ENCODE results near the gene OGFOD1. TPM values are rescaled to one million over a fixed set of nuclear protein-coding genes. Genes with fewer than 3 reads are reported as not detected.

The OGFOD1 gene
- polyA plus RNA-seq, 1 donor = 37.6 TPM

DNA sequence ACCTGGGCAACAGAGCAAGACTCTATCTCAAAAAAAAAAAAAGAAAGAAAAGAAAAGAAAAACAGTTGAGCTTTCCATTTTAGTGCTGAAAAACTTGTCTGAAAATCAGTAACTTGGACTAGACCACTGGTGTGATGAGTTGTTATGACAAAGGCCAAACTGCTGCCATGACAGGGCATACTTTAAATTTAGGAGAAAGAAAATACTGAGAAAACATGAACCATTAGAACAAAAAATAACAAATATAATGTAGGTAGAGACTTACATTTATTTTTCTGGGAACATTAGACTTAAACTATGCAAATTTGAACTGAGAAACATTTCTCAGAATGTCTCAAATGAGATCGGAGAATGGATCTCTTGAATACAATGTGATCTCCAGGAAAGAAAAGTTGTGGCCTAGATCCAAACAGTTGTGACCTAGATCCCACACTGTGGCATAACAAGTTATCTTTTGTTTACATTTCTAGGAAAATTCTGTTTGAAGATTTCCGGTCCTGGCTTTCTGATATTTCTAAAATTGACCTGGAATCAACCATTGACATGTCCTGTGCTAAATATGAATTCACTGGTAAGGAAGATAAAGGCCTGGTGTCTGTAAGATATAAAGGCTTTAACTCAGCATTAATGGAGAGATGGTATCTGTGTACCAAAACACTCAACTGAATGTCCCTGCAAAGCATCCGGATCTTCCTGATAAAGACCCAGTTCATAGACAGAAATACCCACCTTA is 10.9 kb downstream of the OGFOD1 start:
- H3K36me3 ChIP-seq (ENCODE audit: control insufficient read depth, insufficient read depth, low read length) = peaks cover 49% of the 10 kb centered on the region
- H3K27me3 ChIP-seq (ENCODE audit: control insufficient read depth, insufficient read depth, low read length) = no peaks in the 10 kb centered on the region
- H3K4me3 ChIP-seq (ENCODE audit: low read length) = no peak overlapping the region
- 60% methylated on average over 1 of the region's 3 CpGs for WGBS (ENCODE audit: insufficient coverage, low lambda C conversion rate)
- H3K4me1 ChIP-seq (ENCODE audit: control insufficient read depth, insufficient read depth, low read length) = no peaks in the 10 kb centered on the region
- H3K27ac ChIP-seq (ENCODE audit: low read length) = no peak overlapping the region
- DNase-seq = no peak
- H3K9me3 ChIP-seq (ENCODE audit: control insufficient read depth, low read depth, low read length) = no peaks in the 10 kb centered on the region

DNA sequence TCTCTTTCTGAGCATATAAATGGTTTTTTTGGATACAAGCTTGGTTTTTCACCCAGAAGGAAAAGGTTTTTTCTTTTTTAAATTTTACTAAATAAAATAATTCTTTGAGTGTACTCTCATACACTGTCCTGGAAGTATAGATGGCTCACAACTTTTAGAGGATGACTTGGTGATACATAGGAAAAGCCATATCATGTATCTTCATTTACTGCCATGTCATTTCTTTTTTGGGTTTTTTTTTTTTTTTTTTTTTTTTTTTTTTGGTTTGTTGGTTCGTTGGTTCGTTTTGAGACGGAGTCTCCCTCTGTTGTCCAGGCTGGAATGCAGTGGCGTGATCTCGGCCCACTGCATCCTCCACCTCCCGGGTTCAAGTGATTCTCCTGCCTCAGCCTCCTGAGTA is 11.8 kb downstream of the OGFOD1 start:
- no peak for DNase-seq
- H3K36me3 ChIP-seq (ENCODE audit: control insufficient read depth, insufficient read depth, low read length) = peaks cover 53% of the 10 kb centered on the region
- WGBS (ENCODE audit: insufficient coverage, low lambda C conversion rate) = no CpG with 5 or more reads among the region's 6 CpGs

DNA sequence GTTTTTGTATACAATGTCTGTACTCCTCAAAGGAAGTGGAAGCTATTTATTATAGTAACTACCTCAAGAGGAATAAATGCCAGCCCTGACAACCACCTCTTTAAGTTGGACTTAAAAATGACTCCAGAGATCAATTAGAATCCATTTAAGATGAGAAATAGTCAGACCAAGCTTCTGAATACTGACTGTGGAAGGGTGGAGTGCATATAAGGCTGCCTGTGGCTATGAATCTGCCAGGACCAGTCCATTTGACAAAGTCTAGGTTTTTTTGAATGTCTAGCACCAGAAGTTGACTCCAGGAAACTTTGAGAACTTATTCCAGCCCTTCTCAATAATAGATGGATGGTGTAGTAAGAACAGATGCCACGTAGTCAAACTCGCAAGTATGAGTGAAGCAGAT is 15.0 kb downstream of the OGFOD1 start:
- WGBS (ENCODE audit: insufficient coverage, low lambda C conversion rate) = 100% methylated on average over 1 of the region's 2 CpGs
- Histone ChIP-seq H3K27ac (ENCODE audit: low read length) (no peak overlapping the region), H3K4me3 (ENCODE audit: low read length) (no peak overlapping the region), H3K9me3 (ENCODE audit: control insufficient read depth, low read depth, low read length) (no peaks in the 10 kb centered on the region), H3K27me3 (ENCODE audit: control insufficient read depth, insufficient read depth, low read length) (no peaks in the 10 kb centered on the region), H3K36me3 (ENCODE audit: control insufficient read depth, insufficient read depth, low read length) (peaks cover 64% of the 10 kb centered on the region), H3K4me1 (ENCODE audit: control insufficient read depth, insufficient read depth, low read length) (no peaks in the 10 kb centered on the region)
- no peak for DNase-seq

More for the DNA sequence above, 11.8 kb downstream of the OGFOD1 start:
- no peak overlapping the region for H3K4me3 ChIP-seq (ENCODE audit: low read length)
- no peaks in the 10 kb centered on the region for H3K4me1 ChIP-seq (ENCODE audit: control insufficient read depth, insufficient read depth, low read length)
- no peak overlapping the region for H3K27ac ChIP-seq (ENCODE audit: low read length)
- H3K9me3 ChIP-seq (ENCODE audit: control insufficient read depth, low read depth, low read length) = no peaks in the 10 kb centered on the region
- H3K27me3 ChIP-seq (ENCODE audit: control insufficient read depth, insufficient read depth, low read length) = no peaks in the 10 kb centered on the region

DNA sequence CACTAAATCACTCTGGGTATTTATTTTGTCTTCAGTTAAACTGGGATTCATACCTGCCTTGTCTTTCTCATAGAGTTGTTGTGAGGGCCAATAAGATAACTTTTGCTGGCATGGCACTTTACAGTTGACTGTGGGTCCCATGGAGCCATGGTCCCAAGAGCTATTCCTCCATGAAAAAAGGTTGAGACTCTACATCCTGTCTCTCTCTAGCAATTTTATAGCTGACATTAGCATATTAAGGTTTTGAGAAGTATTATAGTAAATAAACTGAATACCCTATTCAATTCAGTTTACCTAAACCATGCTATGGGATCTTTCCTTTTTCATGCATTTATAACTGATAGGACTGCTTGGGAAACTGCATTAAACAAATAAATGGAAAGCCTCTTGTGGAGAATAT is 17.4 kb downstream of the OGFOD1 start:
- Histone ChIP-seq H3K27ac (ENCODE audit: low read length) (no peak overlapping the region), H3K36me3 (ENCODE audit: control insufficient read depth, insufficient read depth, low read length) (peaks cover 75% of the 10 kb centered on the region), H3K4me3 (ENCODE audit: low read length) (no peak overlapping the region), H3K27me3 (ENCODE audit: control insufficient read depth, insufficient read depth, low read length) (no peaks in the 10 kb centered on the region), H3K9me3 (ENCODE audit: control insufficient read depth, low read depth, low read length) (no peaks in the 10 kb centered on the region), H3K4me1 (ENCODE audit: control insufficient read depth, insufficient read depth, low read length) (no peaks in the 10 kb centered on the region)
- no peak for DNase-seq

DNA sequence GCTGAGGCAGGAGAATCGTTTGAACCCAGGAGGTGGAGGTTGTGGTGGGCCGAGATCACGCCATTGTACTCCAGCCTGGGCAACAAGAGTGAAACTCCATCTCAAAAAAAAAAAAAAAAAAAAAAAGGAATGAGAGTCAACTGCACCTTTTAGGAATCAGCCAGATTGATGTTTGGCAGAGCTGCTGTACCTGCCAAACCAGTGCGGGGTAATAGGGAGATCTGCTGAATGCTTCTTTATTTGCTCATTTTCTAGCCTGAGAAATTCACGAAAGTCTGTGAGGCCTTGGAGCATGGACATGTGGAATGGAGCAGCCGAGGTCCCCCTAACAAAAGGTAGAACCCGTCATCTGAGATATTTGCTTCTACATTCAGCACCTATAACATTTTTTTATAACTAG is 18.4 kb downstream of the OGFOD1 start:
- Histone ChIP-seq H3K4me3 (ENCODE audit: low read length) (no peak overlapping the region), H3K36me3 (ENCODE audit: control insufficient read depth, insufficient read depth, low read length) (peaks cover 74% of the 10 kb centered on the region), H3K27me3 (ENCODE audit: control insufficient read depth, insufficient read depth, low read length) (no peaks in the 10 kb centered on the region), H3K9me3 (ENCODE audit: control insufficient read depth, low read depth, low read length) (no peaks in the 10 kb centered on the region), H3K27ac (ENCODE audit: low read length) (no peak overlapping the region), H3K4me1 (ENCODE audit: control insufficient read depth, insufficient read depth, low read length) (no peaks in the 10 kb centered on the region)
- no peak for DNase-seq
- no CpG with 5 or more reads among the region's 7 CpGs for WGBS (ENCODE audit: insufficient coverage, low lambda C conversion rate)

DNA sequence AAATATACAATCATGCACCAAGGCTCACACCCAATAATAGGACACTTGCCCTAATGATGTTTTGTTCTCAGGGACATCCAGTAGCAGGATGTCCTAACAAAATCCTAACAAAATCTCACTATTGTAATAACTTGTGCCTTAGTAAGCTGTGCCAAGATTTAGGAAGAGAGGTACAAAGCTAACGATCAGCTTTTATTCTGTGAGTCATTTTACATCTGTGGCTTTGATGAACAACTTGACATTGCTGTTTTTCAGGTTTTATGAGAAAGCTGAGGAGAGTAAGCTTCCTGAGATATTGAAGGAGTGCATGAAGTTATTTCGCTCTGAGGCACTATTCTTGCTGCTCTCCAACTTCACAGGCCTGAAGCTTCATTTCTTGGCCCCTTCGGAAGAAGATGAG is 18.9 kb downstream of the OGFOD1 start:
- H3K27me3 ChIP-seq (ENCODE audit: control insufficient read depth, insufficient read depth, low read length) = no peaks in the 10 kb centered on the region
- H3K27ac ChIP-seq (ENCODE audit: low read length) = no peak overlapping the region
- no peaks in the 10 kb centered on the region for H3K9me3 ChIP-seq (ENCODE audit: control insufficient read depth, low read depth, low read length)
- no peak overlapping the region for H3K4me3 ChIP-seq (ENCODE audit: low read length)
- no peaks in the 10 kb centered on the region for H3K4me1 ChIP-seq (ENCODE audit: control insufficient read depth, insufficient read depth, low read length)
- peaks cover 77% of the 10 kb centered on the region for H3K36me3 ChIP-seq (ENCODE audit: control insufficient read depth, insufficient read depth, low read length)
- 93% methylated on average over 2 of the region's 3 CpGs for WGBS (ENCODE audit: insufficient coverage, low lambda C conversion rate)
- no peak for DNase-seq

DNA sequence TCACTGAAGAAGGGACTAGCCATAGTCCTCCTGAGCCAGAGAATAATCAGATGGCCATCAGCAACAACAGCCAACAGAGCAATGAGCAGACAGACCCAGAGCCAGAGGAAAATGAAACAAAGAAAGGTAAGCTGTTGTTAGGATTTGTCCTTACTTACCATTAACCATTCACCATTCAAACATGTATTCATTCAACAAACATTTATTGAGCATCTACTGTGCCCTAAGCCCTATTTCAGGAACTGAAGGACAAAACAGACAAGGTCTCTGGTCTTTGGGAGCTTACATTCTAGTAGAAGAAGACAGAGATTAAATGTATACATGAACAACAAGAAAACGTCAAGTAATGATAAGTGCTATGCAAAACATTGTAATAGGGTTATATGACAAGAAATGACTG is 19.3 kb downstream of the OGFOD1 start:
- no peak for DNase-seq
- Histone ChIP-seq H3K4me3 (ENCODE audit: low read length) (no peak overlapping the region), H3K27ac (ENCODE audit: low read length) (no peak overlapping the region), H3K9me3 (ENCODE audit: control insufficient read depth, low read depth, low read length) (no peaks in the 10 kb centered on the region), H3K27me3 (ENCODE audit: control insufficient read depth, insufficient read depth, low read length) (no peaks in the 10 kb centered on the region), H3K36me3 (ENCODE audit: control insufficient read depth, insufficient read depth, low read length) (peaks cover 78% of the 10 kb centered on the region), H3K4me1 (ENCODE audit: control insufficient read depth, insufficient read depth, low read length) (no peaks in the 10 kb centered on the region)
- 100% methylated on average over 1 of the region's 1 CpG for WGBS (ENCODE audit: insufficient coverage, low lambda C conversion rate)

DNA sequence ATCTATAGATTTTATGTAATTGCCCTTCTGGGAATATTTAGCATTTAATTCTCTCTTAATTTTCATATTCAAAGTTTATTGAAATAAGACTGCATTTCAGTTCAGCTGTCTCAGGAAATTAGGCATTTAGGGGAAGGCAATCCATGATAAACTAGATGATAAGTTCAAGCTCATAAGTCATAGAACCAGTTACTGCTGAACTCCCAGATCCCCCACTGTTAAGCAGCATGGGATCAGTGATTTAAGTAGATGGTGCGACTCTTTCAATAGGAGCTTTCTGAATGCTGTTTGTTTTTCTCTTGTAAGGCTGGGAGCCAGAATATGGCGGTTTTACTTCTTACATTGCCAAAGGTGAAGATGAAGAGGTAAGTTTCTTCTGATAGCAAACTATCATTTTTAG is 23.8 kb downstream of the OGFOD1 start:
- Histone ChIP-seq H3K4me3 (ENCODE audit: low read length) (no peak overlapping the region), H3K27me3 (ENCODE audit: control insufficient read depth, insufficient read depth, low read length) (no peaks in the 10 kb centered on the region), H3K36me3 (ENCODE audit: control insufficient read depth, insufficient read depth, low read length) (peaks cover 68% of the 10 kb centered on the region), H3K4me1 (ENCODE audit: control insufficient read depth, insufficient read depth, low read length) (no peaks in the 10 kb centered on the region), H3K27ac (ENCODE audit: low read length) (no peak overlapping the region), H3K9me3 (ENCODE audit: control insufficient read depth, low read depth, low read length) (no peaks in the 10 kb centered on the region)
- DNase-seq = no peak
- WGBS (ENCODE audit: insufficient coverage, low lambda C conversion rate) = no CpG with 5 or more reads among the region's 2 CpGs

DNA sequence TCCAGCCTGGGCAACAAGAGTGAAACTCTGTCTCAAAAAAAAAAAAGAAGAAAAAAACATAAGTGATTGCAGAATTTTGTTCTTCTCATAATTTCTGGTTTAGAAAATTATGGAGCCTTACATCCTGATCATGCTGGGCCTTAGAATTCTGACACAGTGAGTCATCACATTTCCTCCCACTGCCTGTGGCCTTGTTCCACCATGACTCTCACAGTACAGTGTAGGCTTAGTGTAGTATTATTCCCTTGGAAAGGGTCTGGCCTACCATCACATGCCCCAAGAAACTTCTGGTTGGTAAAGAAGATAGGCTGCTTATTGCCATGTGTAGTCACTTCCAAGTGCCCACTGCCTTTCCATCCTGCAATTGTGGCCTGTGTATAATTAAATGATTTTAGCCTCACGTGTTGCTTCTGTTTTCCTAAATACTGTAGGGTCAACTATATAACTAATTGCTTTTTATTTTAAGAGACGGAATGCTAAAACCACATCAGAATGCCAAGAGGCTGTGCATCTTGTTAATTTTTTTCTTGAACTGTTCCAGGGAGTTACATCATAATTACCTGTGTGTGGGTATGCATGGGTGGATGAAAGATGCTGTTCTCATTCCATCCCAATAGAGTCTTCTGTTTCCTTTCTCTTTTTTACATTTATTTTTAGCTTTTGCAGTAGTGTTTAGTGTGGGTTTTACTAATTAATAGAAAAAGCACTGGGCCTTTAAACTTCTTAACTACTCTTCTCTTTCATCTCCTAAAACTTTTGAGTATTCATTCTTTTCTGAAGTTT is 25.9 kb downstream of the OGFOD1 start:
- WGBS (ENCODE audit: insufficient coverage, low lambda C conversion rate) = 88% methylated on average over 1 of the region's 2 CpGs
- no peak overlapping the region for H3K27ac ChIP-seq (ENCODE audit: low read length)
- no peaks in the 10 kb centered on the region for H3K27me3 ChIP-seq (ENCODE audit: control insufficient read depth, insufficient read depth, low read length)
- no peak overlapping the region for H3K4me3 ChIP-seq (ENCODE audit: low read length)
- H3K9me3 ChIP-seq (ENCODE audit: control insufficient read depth, low read depth, low read length) = no peaks in the 10 kb centered on the region
- H3K4me1 ChIP-seq (ENCODE audit: control insufficient read depth, insufficient read depth, low read length) = no peaks in the 10 kb centered on the region
- peaks cover 57% of the 10 kb centered on the region for H3K36me3 ChIP-seq (ENCODE audit: control insufficient read depth, insufficient read depth, low read length)
- no peak for DNase-seq

DNA sequence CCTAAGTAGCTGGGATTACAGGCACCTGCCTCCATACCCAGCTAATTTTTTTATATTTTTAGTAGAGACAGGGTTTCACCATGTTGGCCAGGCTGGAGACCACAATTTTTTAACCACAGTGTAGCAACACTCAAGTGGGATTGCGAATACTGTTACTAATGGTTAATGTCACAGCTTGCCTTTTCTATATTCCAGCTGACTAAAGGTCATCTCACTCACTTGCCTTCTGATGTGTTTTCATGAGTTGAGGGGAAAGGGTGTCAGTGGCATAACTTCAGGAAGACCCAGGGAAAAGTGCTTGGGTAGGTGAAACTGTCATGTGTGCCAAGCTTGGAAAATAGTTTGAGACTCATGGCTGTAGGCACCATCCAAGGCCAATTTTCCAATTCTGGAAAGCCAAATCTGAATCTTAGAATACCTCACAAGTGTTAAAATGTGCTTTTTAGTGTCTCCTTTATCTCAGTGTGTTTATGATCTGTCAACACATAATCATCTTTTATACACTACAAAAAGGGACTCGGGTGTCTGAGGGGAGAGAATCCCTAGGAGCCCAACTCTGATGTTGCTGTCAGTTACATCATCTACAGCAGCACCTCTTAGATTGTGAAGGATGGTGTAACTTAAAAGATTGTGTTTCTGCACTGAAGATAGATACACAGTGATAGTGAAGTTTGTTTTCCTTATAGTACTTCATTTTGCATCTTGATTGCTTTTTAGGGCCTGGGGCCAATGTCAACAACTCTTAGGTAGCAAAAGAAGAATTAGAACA is 27.1 kb downstream of the OGFOD1 start:
- no peaks in the 10 kb centered on the region for H3K9me3 ChIP-seq (ENCODE audit: control insufficient read depth, low read depth, low read length)
- H3K27me3 ChIP-seq (ENCODE audit: control insufficient read depth, insufficient read depth, low read length) = no peaks in the 10 kb centered on the region
- no peak overlapping the region for H3K4me3 ChIP-seq (ENCODE audit: low read length)
- H3K4me1 ChIP-seq (ENCODE audit: control insufficient read depth, insufficient read depth, low read length) = no peaks in the 10 kb centered on the region
- H3K36me3 ChIP-seq (ENCODE audit: control insufficient read depth, insufficient read depth, low read length) = peaks cover 57% of the 10 kb centered on the region
- no peak for DNase-seq
- H3K27ac ChIP-seq (ENCODE audit: low read length) = no peak overlapping the region
- WGBS (ENCODE audit: insufficient coverage, low lambda C conversion rate) = 33% methylated on average over 1 of the region's 2 CpGs

Measured in large intestine (tissue), 3 donors.